Measurements from ENCODE around the gene EIF2AK3. TPM values are rescaled to one million over a fixed set of nuclear protein-coding genes. Genes with fewer than 3 reads are reported as not detected.

Gene EIF2AK3
- total and polyA plus RNA-seq, 7 donors = 3.0 to 16.6 (median 9.4) TPM

- no peak for DNase-seq
- intact Hi-C loops (cut with DNase I) = no loop called here
- H3K36me3 ChIP-seq = no peaks in the 10 kb centered on the region
- no peak overlapping the region for H3K4me3 ChIP-seq
- no peak overlapping the region for H3K27ac ChIP-seq
- H3K4me1 ChIP-seq = peaks cover 0 to 28% (median 18%) of the 10 kb centered on the region in 4 donors
- H3K9me3 ChIP-seq = no peaks in the 10 kb centered on the region
- TF ChIP-seq POLR2AphosphoS5 (IDR thresholded peaks at IDR 0.05) (no peak), POLR2A (IDR thresholded peaks at IDR 0.05) (no peak), CTCF (IDR thresholded peaks at IDR 0.05) (no peak), EP300 (IDR thresholded peaks at IDR 0.05) (no peak)
- no peaks in the 10 kb centered on the region for H3K27me3 ChIP-seq
- 55 to 82% methylated on average over 1 of the region's 1 CpG for WGBS, 2 donors
Observed at GRCh38 chr2:88622307-88622706, 5.0 kb downstream of the EIF2AK3 start.

- 42 to 76% methylated on average over 3 of the region's 3 CpGs for WGBS, 2 donors
- H3K36me3 ChIP-seq = no peaks in the 10 kb centered on the region
- intact Hi-C loops (cut with DNase I) = no loop called here
- H3K4me3 ChIP-seq = no peak overlapping the region
- no peaks in the 10 kb centered on the region for H3K27me3 ChIP-seq
- no peak for DNase-seq
- TF ChIP-seq POLR2AphosphoS5 (IDR thresholded peaks at IDR 0.05) = no peak
- TF ChIP-seq EP300 (IDR thresholded peaks at IDR 0.05) = no peak
- TF ChIP-seq POLR2A (IDR thresholded peaks at IDR 0.05) = no peak
- TF ChIP-seq CTCF (IDR thresholded peaks at IDR 0.05) = no peak
- H3K4me1 ChIP-seq = peaks cover 0 to 25% (median 16%) of the 10 kb centered on the region in 4 donors
- no peak overlapping the region for H3K27ac ChIP-seq
- H3K9me3 ChIP-seq = no peaks in the 10 kb centered on the region
Observed at GRCh38 chr2:88621432-88621831, 5.8 kb downstream of the EIF2AK3 start.

GRCh38 chr2:88620015-88620414, 7.2 kb downstream of the EIF2AK3 start:
- no peak for DNase-seq
- Histone ChIP-seq H3K4me1 (peaks cover 0 to 14% (median 3%) of the 10 kb centered on the region in 4 donors), H3K4me3 (no peak overlapping the region), H3K9me3 (no peaks in the 10 kb centered on the region), H3K36me3 (no peaks in the 10 kb centered on the region), H3K27me3 (no peaks in the 10 kb centered on the region), H3K27ac (no peak overlapping the region)
- intact Hi-C loops (cut with DNase I) = no loop called here
- WGBS, 2 donors = 93 to 97% methylated on average over 1 of the region's 1 CpG
- no peak for TF ChIP-seq CTCF (IDR thresholded peaks at IDR 0.05)
- no peak for TF ChIP-seq EP300 (IDR thresholded peaks at IDR 0.05)
- no peak for TF ChIP-seq POLR2A (IDR thresholded peaks at IDR 0.05)
- TF ChIP-seq POLR2AphosphoS5 (IDR thresholded peaks at IDR 0.05) = no peak

GRCh38 chr2:88615822-88616221, 11.4 kb downstream of the EIF2AK3 start:
- Histone ChIP-seq H3K27ac (no peak overlapping the region), H3K27me3 (no peaks in the 10 kb centered on the region), H3K36me3 (no peaks in the 10 kb centered on the region), H3K4me1 (peaks cover 0 to 15% (median 0%) of the 10 kb centered on the region in 4 donors), H3K9me3 (no peaks in the 10 kb centered on the region), H3K4me3 (no peak overlapping the region)
- no peak for TF ChIP-seq POLR2A (IDR thresholded peaks at IDR 0.05)
- TF ChIP-seq CTCF (IDR thresholded peaks at IDR 0.05) = no peak
- no peak for TF ChIP-seq EP300 (IDR thresholded peaks at IDR 0.05)
- TF ChIP-seq POLR2AphosphoS5 (IDR thresholded peaks at IDR 0.05) = no peak
- 87 to 96% methylated on average over 3 of the region's 3 CpGs for WGBS, 2 donors
- intact Hi-C loops (cut with DNase I) = no loop called here
- DNase-seq = no peak

GRCh38 chr2:88614497-88615157, 12.6 kb downstream of the EIF2AK3 start:
- WGBS, 2 donors = 84 to 88% methylated on average over 3 of the region's 3 CpGs
- intact Hi-C loops (cut with DNase I) = no loop called here
- TF ChIP-seq POLR2AphosphoS5 (IDR thresholded peaks at IDR 0.05) = no peak
- TF ChIP-seq EP300 (IDR thresholded peaks at IDR 0.05) = no peak
- no peak for TF ChIP-seq CTCF (IDR thresholded peaks at IDR 0.05)
- no peak for TF ChIP-seq POLR2A (IDR thresholded peaks at IDR 0.05)

More at GRCh38 chr2:88614497-88615157, 12.6 kb downstream of the EIF2AK3 start:
- H3K4me3 ChIP-seq = no peak overlapping the region
- H3K27ac ChIP-seq = no peak overlapping the region
- no peaks in the 10 kb centered on the region for H3K36me3 ChIP-seq
- DNase-seq = no peak
- no peaks in the 10 kb centered on the region for H3K9me3 ChIP-seq
- no peaks in the 10 kb centered on the region for H3K27me3 ChIP-seq
- H3K4me1 ChIP-seq = peaks cover 0 to 15% (median 0%) of the 10 kb centered on the region in 4 donors

Data from sigmoid colon (tissue), 7 donors.